Articular chondrocyte of knee joint (primary cell): Measurements from ENCODE around the gene STUB1. TPM values are rescaled to one million over a fixed set of nuclear protein-coding genes. Genes with fewer than 3 reads are reported as not detected.

Experiments used
- total RNA-seq: library from RNA; depleted of rRNA; stranded (reverse); fragments of >200 nt; gene quantifications from 2 replicates; pipeline ENCODE4 v1.2.3, GENCODE V29; 2012

STUB1 gene
- total RNA-seq, 1 donor, result 75.1 TPM

Other genes starting within 250 kb of the STUB1 start
- gene CAPN15, start 152.7 kb upstream of the STUB1 start, total RNA-seq, result 24.6 and 26.3 TPM in 2 replicates
- 0.11 TPM in 1 of 2 replicates, not detected in the other for gene PRR35, start 120.0 kb upstream of the STUB1 start, total RNA-seq
- 0.43 and 0.65 TPM in 2 replicates for gene NHLRC4, start 113.4 kb upstream of the STUB1 start, total RNA-seq
- gene PIGQ, start 110.4 kb upstream of the STUB1 start, total RNA-seq, result 17.6 and 22.3 TPM in 2 replicates
- 9.5 and 9.8 TPM in 2 replicates for gene RAB40C, start 90.3 kb upstream of the STUB1 start, total RNA-seq
- gene WFIKKN1, start 49.4 kb upstream of the STUB1 start, total RNA-seq, result 0.11 and 0.13 TPM in 2 replicates
- 64.2 and 79.6 TPM in 2 replicates for gene METTL26, start 44.1 kb upstream of the STUB1 start, total RNA-seq
- 9.1 and 12.9 TPM in 2 replicates for gene MCRIP2, start 38.6 kb upstream of the STUB1 start, total RNA-seq
- gene WDR90, start 31.0 kb upstream of the STUB1 start, total RNA-seq, result 8.8 and 9.4 TPM in 2 replicates
- 24.3 and 25.2 TPM in 2 replicates for gene RHOT2, start 12.3 kb upstream of the STUB1 start, total RNA-seq
- 0.65 and 1.2 TPM in 2 replicates for gene RHBDL1, start 4.7 kb upstream of the STUB1 start, total RNA-seq
- gene JMJD8, start 3.9 kb downstream of the STUB1 start, total RNA-seq, result 39.9 and 45.1 TPM in 2 replicates
- gene WDR24, start 10.0 kb downstream of the STUB1 start, total RNA-seq, result 6.0 and 7.6 TPM in 2 replicates
- under 0.01 and 0.11 TPM in 2 replicates for gene FBXL16, start 25.4 kb downstream of the STUB1 start, total RNA-seq
- gene METRN, start 34.7 kb downstream of the STUB1 start, total RNA-seq, result 39.6 and 40.2 TPM in 2 replicates
- 16.9 and 18.2 TPM in 2 replicates for gene ANTKMT, start 40.7 kb downstream of the STUB1 start, total RNA-seq
- gene CCDC78, start 46.0 kb downstream of the STUB1 start, total RNA-seq, result 0.97 and 1.3 TPM in 2 replicates
- gene HAGHL, start 46.7 kb downstream of the STUB1 start, total RNA-seq, result 6.1 and 10.2 TPM in 2 replicates
- 19.5 and 26.3 TPM in 2 replicates for gene CIAO3, start 60.6 kb downstream of the STUB1 start, total RNA-seq
- 0.32 and 5.9 TPM in 2 replicates for gene MSLN, start 80.3 kb downstream of the STUB1 start, total RNA-seq
- gene RPUSD1, start 108.0 kb downstream of the STUB1 start, total RNA-seq, result 15.8 and 16.6 TPM in 2 replicates
- 3.3 and 5.4 TPM in 2 replicates for gene CHTF18, start 108.2 kb downstream of the STUB1 start, total RNA-seq
- gene GNG13, start 120.3 kb downstream of the STUB1 start, total RNA-seq, result not detected in 2 replicates